Keratinocyte (primary cell): ENCODE measurements around the gene DMD. TPM values are rescaled to one million over a fixed set of nuclear protein-coding genes. Genes with fewer than 3 reads are reported as not detected.

Experiments used
- DNase-seq: peaks from one replicate; pipeline ENCODE4 v3.0.0-alpha.2; 2011; ENCODE audit warnings: low read depth, missing footprints, low spot score
- FAIRE-seq: peaks from 2 replicates; lab custom pipeline; 2011; peaks lifted over from hg19 to GRCh38; lab: Jason Lieb, UNC
- H2AFZ ChIP-seq: 2 replicates; pipeline ENCODE4 v1.6.0; 2012; ENCODE audit warnings: low read length, control low read depth, inconsistent platforms; ENCODE audit not compliant: control insufficient read depth
- H3K27ac ChIP-seq: 2 replicates; pipeline ENCODE4 v1.5.1; 2011; ENCODE audit warnings: low read length; ENCODE audit not compliant: control insufficient read depth, insufficient read depth
- H3K27me3 ChIP-seq: 3 replicates; pipeline ENCODE4 v1.6.0; 2011; ENCODE audit warnings: low read length; ENCODE audit not compliant: control insufficient read depth, insufficient read depth; ENCODE audit errors: extremely low read depth
- H3K36me3 ChIP-seq, 2 experiments: 2 replicates in 1 of 2; 3 replicates in 1 of 2; pipeline ENCODE4 v1.5.1; 2011; ENCODE audit warnings: low read length in 2 of 2, mild to moderate bottlenecking in 1 of 2; ENCODE audit not compliant: control insufficient read depth in 2 of 2, insufficient read depth in 2 of 2; ENCODE audit errors: extremely low read depth in 1 of 2
- H3K4me1 ChIP-seq: 3 replicates; pipeline ENCODE4 v1.5.1; 2011; ENCODE audit warnings: low read length; ENCODE audit not compliant: control insufficient read depth, insufficient read depth; ENCODE audit errors: extremely low read depth
- H3K4me2 ChIP-seq: 3 replicates; pipeline ENCODE4 v1.6.0; 2011; ENCODE audit warnings: low read depth, low read length; ENCODE audit not compliant: control insufficient read depth, insufficient read depth; ENCODE audit errors: extremely low read depth
- H3K4me3 ChIP-seq, 3 experiments: fragments of 200-600 bp in 1 of 3; sonication (generic) in 1 of 3; 2 replicates in 2 of 3; 3 replicates in 1 of 3; pipeline ENCODE4 v1.5.1; 2011 to 2016; ENCODE audit warnings: low read length in 3 of 3, mild to moderate bottlenecking in 3 of 3, control low read depth in 2 of 3, inconsistent platforms in 1 of 3, low read depth in 1 of 3, mixed read lengths in 1 of 3, mixed run types in 1 of 3, moderate library complexity in 1 of 3; ENCODE audit not compliant: control insufficient read depth in 2 of 3, insufficient read depth in 2 of 3; ENCODE audit errors: extremely low read depth in 1 of 3
- H3K79me2 ChIP-seq: 2 replicates; pipeline ENCODE4 v1.6.0; 2012; ENCODE audit warnings: low read length; ENCODE audit not compliant: control insufficient read depth, insufficient read depth
- H3K9ac ChIP-seq: 3 replicates; pipeline ENCODE4 v1.6.0; 2011; ENCODE audit warnings: low read length; ENCODE audit not compliant: control insufficient read depth, insufficient read depth; ENCODE audit errors: extremely low read depth
- H3K9me1 ChIP-seq: 3 replicates; pipeline ENCODE4 v1.6.0; 2011; ENCODE audit warnings: low read length; ENCODE audit not compliant: control insufficient read depth, insufficient read depth; ENCODE audit errors: extremely low read depth
- H3K9me3 ChIP-seq: 2 replicates; pipeline ENCODE4 v1.5.1; 2012; ENCODE audit warnings: low read depth, low read length; ENCODE audit not compliant: control insufficient read depth
- H4K20me1 ChIP-seq: 3 replicates; pipeline ENCODE4 v1.6.0; 2011; ENCODE audit warnings: low read length; ENCODE audit not compliant: control insufficient read depth, insufficient read depth; ENCODE audit errors: extremely low read depth
- CTCF ChIP-seq, 3 experiments: IDR thresholded peaks in 1 of 3; conservative IDR thresholded peaks in 1 of 3; optimal IDR thresholded peaks in 1 of 3; 2 replicates in 2 of 3; 3 replicates in 1 of 3; pipeline versions ENCODE3 to v1.5.1; 2011; ENCODE audit warnings: low read length in 3 of 3, mild to moderate bottlenecking in 3 of 3, moderate library complexity in 2 of 3, control low read depth in 1 of 3, inconsistent platforms in 1 of 3; ENCODE audit not compliant: insufficient read depth in 2 of 3; ENCODE audit errors: extremely low read depth in 1 of 3
- EZH2 ChIP-seq: IDR thresholded peaks from one replicate; pipeline ENCODE4 v1.6.1; 2012; ENCODE audit warnings: inconsistent platforms, mild to moderate bottlenecking, low read length, moderate library complexity
- dilution Hi-C: fragments of 300-500 bp; cut with MboI; formaldehyde crosslinking; loops from one replicate; pipeline ENCODE4 v1.7.0; 2020; ENCODE audit warnings: low sequenced_read_pairs; ENCODE audit not compliant: extremely low pct_ligation_motif_present
- polyA plus RNA-seq, 5 experiments: library from polyadenylated mRNA; depleted of rRNA in 3 of 5; stranded (reverse) in 3 of 5; stranded (forward) in 1 of 5; unstranded in 1 of 5; fragments of >200 nt; gene quantifications; 1 replicate in 1 of 5; 2 replicates in 3 of 5; 3 replicates in 1 of 5; pipeline versions ENCODE4 v1.2.1 to v1.2.3, GENCODE V29; 2011 to 2012; ENCODE audit warnings: missing spikeins in 2 of 5, low read depth in 1 of 5, low replicate concordance in 1 of 5

DMD gene
- polyA plus RNA-seq, 1 donor (not counting 4 experiments of a cell fraction or from before 2014, with no cell fraction given) = 8.9 TPM

GRCh38 chrX:31540313-31540712 lies 1671.0 kb downstream of the DMD start:
- H3K9ac ChIP-seq = no peak overlapping the region
- H2AFZ ChIP-seq = no peak overlapping the region
- no peaks in the 10 kb centered on the region for H3K36me3 ChIP-seq
- H3K9me3 ChIP-seq = no peaks in the 10 kb centered on the region
- dilution Hi-C loops = no loop called here
- H3K79me2 ChIP-seq = no peaks in the 10 kb centered on the region
- no peak overlapping the region for H3K4me3 ChIP-seq
- no peaks in the 10 kb centered on the region for H3K9me1 ChIP-seq
- FAIRE-seq (no peak), DNase-seq (no peak)
- H3K4me1 ChIP-seq = no peaks in the 10 kb centered on the region
- TF ChIP-seq EZH2 (no peak), CTCF (optimal IDR thresholded peaks at IDR 0.05 in 1 of 3, IDR thresholded peaks at IDR 0.05 in 1 of 3, conservative IDR thresholded peaks at IDR 0.05 in 1 of 3; ENCODE audit: extremely low read depth in 1 of 3, insufficient read depth in 2 of 3, low read length in 3 of 3) (no peak)
- no peaks in the 10 kb centered on the region for H3K27me3 ChIP-seq
- no peaks in the 10 kb centered on the region for H4K20me1 ChIP-seq
- H3K4me2 ChIP-seq = no peak overlapping the region
- H3K27ac ChIP-seq = no peak overlapping the region

GRCh38 chrX:31527455-31528126 lies 1683.8 kb downstream of the DMD start:
- DNase-seq (no peak), FAIRE-seq (no peak)
- no peak overlapping the region for H3K27ac ChIP-seq
- no peaks in the 10 kb centered on the region for H3K27me3 ChIP-seq
- H3K36me3 ChIP-seq = no peaks in the 10 kb centered on the region
- no peaks in the 10 kb centered on the region for H3K4me1 ChIP-seq
- dilution Hi-C loops = no loop called here
- H4K20me1 ChIP-seq = no peaks in the 10 kb centered on the region
- no peak overlapping the region for H3K4me2 ChIP-seq
- H3K4me3 ChIP-seq = no peak overlapping the region
- H3K9ac ChIP-seq = no peak overlapping the region
- H3K9me3 ChIP-seq = no peaks in the 10 kb centered on the region
- H2AFZ ChIP-seq = no peak overlapping the region
- no peak for TF ChIP-seq EZH2
- H3K79me2 ChIP-seq = no peaks in the 10 kb centered on the region
- H3K9me1 ChIP-seq = no peaks in the 10 kb centered on the region
